Peyer's patch (tissue), 4 donors: ENCODE data around the gene FIZ1. TPM values are rescaled to one million over a fixed set of nuclear protein-coding genes. Genes with fewer than 3 reads are reported as not detected.

Experiments
- DNase-seq, 3 donors: peaks; one replicate each; pipeline ENCODE4 v3.0.0-alpha.2; 2017 to 2019
- H3K27ac ChIP-seq, 4 donors: fragments of 200-600 bp; sonication (generic); one replicate each; pipeline ENCODE4 v1.5.1; 2016 to 2019
- H3K27me3 ChIP-seq, 2 donors: fragments of 200-600 bp; sonication (generic); one replicate each; pipeline ENCODE4 v1.5.1; 2019
- H3K36me3 ChIP-seq, 3 donors: fragments of 200-600 bp; sonication (generic); one replicate each; pipeline ENCODE4 v1.5.1; 2016 to 2019
- H3K4me1 ChIP-seq, 4 donors: fragments of 200-600 bp; sonication (generic); one replicate each; pipeline ENCODE4 v1.5.1; 2016 to 2019
- H3K4me3 ChIP-seq, 4 donors: fragments of 200-600 bp; sonication (generic); 1 replicate in 3 of 4; 2 replicates in 1 of 4; pipeline ENCODE4 v1.5.1; 2016 to 2019; ENCODE audit warnings: mild to moderate bottlenecking in 1 of 4
- H3K9me3 ChIP-seq, 4 donors: fragments of 200-600 bp; sonication (generic); one replicate each; pipeline ENCODE4 v1.5.1; 2016 to 2019; ENCODE audit warnings: mild to moderate bottlenecking in 1 of 4
- POLR2A ChIP-seq, 2 donors: fragments of 450-650 bp; IDR thresholded peaks; one replicate each; pipeline ENCODE4 v1.5.1; 2017; ENCODE audit warnings: antibody characterized with exemption in 2 of 2, mild to moderate bottlenecking in 2 of 2, moderate library complexity in 2 of 2
- total RNA-seq, 4 donors: library from RNA; depleted of rRNA; stranded (reverse); fragments of >200 nt; gene quantifications; one replicate each; pipeline ENCODE4 v1.1.0, GENCODE V29; 2016
- TF ChIP-seq, protein P1 (sequence below), 6 experiments: fragments of 450-650 bp in 4 of 6; fragments of 200-600 bp in 2 of 6; sonication (generic) in 1 of 6; IDR thresholded peaks; one replicate each; pipeline ENCODE4 v1.5.1; 2017 to 2019; ENCODE audit warnings: antibody characterized with exemption in 6 of 6, mild to moderate bottlenecking in 3 of 6, moderate library complexity in 1 of 6

Gene FIZ1
- total RNA-seq, 4 donors from 2014 or later, result 6.0 to 14.9 (median 12.0) TPM

DNA sequence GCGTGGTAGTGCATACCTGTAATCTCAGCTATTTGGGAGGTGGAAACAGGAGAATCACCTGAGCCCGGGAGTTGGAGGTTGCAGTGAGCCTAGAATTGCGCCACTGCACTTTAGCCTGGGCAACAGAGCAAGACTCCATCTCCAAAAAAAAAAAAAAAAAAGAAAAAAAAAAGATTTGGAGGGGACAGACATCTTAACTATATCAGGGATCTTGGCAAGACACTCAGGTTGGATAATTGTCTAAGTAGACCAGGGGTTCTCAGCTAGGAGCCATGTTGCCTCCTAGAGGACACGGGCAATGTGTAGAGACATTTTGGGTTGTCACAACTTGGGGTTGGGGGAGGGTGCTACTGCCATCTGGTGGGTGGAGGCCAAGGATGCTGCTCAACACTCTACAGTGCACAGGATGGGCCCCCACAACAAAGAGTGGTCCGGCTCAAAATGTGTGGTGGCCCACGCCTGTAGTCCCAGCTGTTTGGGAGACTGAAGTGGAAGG, 39.6 kb upstream of the FIZ1 start:
- Histone ChIP-seq H3K4me1 (peaks cover 6 to 66% (median 19%) of the 10 kb centered on the region in 4 donors), H3K9me3 (no peaks in the 10 kb centered on the region), H3K4me3 (no peak overlapping the region), H3K27ac (peak overlapping the region in 1 of 4 donors; percentile 97), H3K36me3 (peaks cover 0 to 6% (median 0%) of the 10 kb centered on the region in 3 donors), H3K27me3 (no peaks in the 10 kb centered on the region)
- DNase-seq, result peak in 1 of 3 donors; percentile 50
- TF ChIP-seq POLR2A (IDR thresholded peaks at IDR 0.05), result no peak
- TF ChIP-seq, protein P1, sequence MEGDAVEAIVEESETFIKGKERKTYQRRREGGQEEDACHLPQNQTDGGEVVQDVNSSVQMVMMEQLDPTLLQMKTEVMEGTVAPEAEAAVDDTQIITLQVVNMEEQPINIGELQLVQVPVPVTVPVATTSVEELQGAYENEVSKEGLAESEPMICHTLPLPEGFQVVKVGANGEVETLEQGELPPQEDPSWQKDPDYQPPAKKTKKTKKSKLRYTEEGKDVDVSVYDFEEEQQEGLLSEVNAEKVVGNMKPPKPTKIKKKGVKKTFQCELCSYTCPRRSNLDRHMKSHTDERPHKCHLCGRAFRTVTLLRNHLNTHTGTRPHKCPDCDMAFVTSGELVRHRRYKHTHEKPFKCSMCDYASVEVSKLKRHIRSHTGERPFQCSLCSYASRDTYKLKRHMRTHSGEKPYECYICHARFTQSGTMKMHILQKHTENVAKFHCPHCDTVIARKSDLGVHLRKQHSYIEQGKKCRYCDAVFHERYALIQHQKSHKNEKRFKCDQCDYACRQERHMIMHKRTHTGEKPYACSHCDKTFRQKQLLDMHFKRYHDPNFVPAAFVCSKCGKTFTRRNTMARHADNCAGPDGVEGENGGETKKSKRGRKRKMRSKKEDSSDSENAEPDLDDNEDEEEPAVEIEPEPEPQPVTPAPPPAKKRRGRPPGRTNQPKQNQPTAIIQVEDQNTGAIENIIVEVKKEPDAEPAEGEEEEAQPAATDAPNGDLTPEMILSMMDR (IDR thresholded peaks at IDR 0.05), result peak in 5 of 6 experiments; percentile 20 to 36 (median 28)

DNA sequence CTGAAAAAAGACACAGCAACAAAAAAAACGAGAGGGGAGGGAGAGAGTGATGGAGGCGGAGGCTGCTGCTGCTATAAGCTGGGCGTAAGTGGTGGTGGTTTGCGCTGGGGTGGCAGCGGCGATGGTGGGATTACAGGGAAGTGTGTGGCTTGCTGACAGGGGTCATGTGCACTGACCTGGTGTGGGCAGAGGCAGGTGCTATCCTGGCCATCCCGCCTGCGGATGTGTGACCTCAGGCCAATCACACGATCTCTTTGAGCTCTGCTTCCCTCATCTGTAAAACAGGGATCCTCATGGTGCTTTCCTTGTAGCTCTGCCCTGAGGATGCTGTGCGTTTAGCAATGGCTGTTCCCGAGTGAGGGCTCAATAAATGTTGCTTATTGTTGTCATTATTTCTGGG, 38.2 kb upstream of the FIZ1 start:
- Histone ChIP-seq H3K27ac (no peak overlapping the region), H3K9me3 (no peaks in the 10 kb centered on the region), H3K36me3 (peaks cover 0 to 6% (median 0%) of the 10 kb centered on the region in 3 donors), H3K27me3 (no peaks in the 10 kb centered on the region), H3K4me1 (peaks cover 6 to 57% (median 14%) of the 10 kb centered on the region in 4 donors), H3K4me3 (no peak overlapping the region)
- TF ChIP-seq, protein P1 (IDR thresholded peaks at IDR 0.05), result no peak
- TF ChIP-seq POLR2A (IDR thresholded peaks at IDR 0.05), result no peak
- DNase-seq, result no peak

DNA sequence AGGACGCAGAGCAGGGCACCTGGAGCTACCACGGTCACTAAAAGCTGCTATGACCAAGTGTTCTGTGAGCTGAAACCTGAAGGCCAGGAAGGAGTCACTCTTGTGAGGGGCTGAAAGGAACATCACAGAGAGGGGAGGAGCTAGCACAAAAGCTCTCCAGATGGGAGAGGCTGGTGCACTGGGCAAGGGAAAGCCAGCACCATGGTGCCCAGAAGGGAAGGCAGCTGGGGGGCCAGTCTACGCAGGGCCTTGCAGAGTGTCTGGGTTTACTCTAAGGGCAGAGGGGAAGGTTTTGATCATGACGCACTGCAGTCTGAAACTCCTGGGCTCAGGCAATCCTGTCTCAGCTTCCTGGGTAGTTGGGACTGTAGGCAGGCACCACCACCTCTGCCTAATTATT, 37.4 kb upstream of the FIZ1 start:
- H3K4me3 ChIP-seq, result no peak overlapping the region

DNA sequence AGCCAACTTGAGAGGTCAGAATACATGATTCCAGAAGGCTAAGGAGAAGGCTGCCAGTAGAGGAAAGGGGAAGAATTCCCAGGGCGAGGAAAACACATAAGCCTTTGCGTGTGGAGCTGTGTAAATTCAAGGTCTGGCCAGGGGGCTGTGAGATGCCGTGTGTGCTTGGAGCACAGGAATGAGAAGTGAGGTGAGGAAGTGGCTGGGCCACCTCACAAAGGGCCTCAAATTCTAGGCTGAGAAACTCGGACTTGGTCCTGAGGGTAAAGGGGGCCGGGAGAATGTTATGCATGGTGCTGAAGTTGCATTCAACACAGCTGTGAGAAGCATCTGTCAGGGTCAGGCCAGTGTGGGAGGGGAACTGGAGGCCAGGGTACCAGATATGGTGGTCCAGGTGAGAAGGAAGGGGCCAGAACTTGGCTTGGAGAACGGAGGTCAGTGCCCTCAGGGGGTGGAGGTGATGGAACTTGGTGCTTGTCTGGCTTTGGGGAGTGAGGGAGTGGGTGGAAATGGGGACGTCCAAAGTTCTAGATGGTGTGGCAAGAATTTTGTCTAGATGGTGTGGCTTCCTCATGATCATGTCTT, 36.6 kb upstream of the FIZ1 start:
- Histone ChIP-seq H3K4me3 (peak overlapping the region; percentile 64 to 98 (median 89)), H3K36me3 (peaks cover 0 to 6% (median 0%) of the 10 kb centered on the region in 3 donors), H3K27ac (peak overlapping the region; percentile 91 to 99 (median 96)), H3K27me3 (no peaks in the 10 kb centered on the region), H3K9me3 (no peaks in the 10 kb centered on the region), H3K4me1 (peaks cover 6 to 44% (median 13%) of the 10 kb centered on the region in 4 donors)
- TF ChIP-seq POLR2A (IDR thresholded peaks at IDR 0.05), result no peak
- TF ChIP-seq, protein P1 (IDR thresholded peaks at IDR 0.05), result no peak
- DNase-seq, result no peak

More for the DNA sequence above, 37.4 kb upstream of the FIZ1 start:
- Histone ChIP-seq H3K4me1 (peaks cover 6 to 49% (median 13%) of the 10 kb centered on the region in 4 donors), H3K27me3 (no peaks in the 10 kb centered on the region), H3K27ac (no peak overlapping the region), H3K36me3 (peaks cover 0 to 6% (median 0%) of the 10 kb centered on the region in 3 donors), H3K9me3 (no peaks in the 10 kb centered on the region)
- no peak for DNase-seq
- TF ChIP-seq POLR2A (IDR thresholded peaks at IDR 0.05), result no peak
- TF ChIP-seq, protein P1 (IDR thresholded peaks at IDR 0.05), result no peak

DNA sequence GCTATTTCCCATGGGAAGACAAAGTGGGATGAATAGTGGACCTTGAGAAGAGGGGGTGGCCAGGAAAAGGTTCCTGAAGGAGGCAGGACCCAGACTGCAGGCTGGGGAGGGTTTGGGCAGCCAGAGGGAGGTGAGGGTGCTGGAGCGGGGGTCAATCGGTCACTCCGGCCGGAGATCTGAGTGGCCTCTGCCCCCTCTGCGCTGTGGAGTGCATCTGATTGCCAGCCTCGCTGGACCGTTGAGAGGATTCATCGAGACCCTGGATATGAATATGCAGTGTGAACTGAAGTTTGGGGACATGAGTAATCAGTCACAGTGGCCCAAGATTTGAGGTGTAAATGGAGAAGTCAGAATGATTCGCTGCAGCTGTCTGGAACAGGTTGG, 36.0 kb upstream of the FIZ1 start:
- peak overlapping the region; percentile 64 to 98 (median 89) for H3K4me3 ChIP-seq
- H3K27me3 ChIP-seq, result no peaks in the 10 kb centered on the region
- no peak for DNase-seq
- peak overlapping the region; percentile 91 to 99 (median 96) for H3K27ac ChIP-seq
- no peaks in the 10 kb centered on the region for H3K9me3 ChIP-seq
- TF ChIP-seq, protein P1 (IDR thresholded peaks at IDR 0.05), result no peak
- TF ChIP-seq POLR2A (IDR thresholded peaks at IDR 0.05), result no peak
- H3K36me3 ChIP-seq, result peaks cover 0 to 6% (median 0%) of the 10 kb centered on the region in 3 donors
- H3K4me1 ChIP-seq, result peaks cover 6 to 40% (median 13%) of the 10 kb centered on the region in 4 donors
